ENCODE data around the gene SLC25A19. TPM values are rescaled to one million over a fixed set of nuclear protein-coding genes. Genes with fewer than 3 reads are reported as not detected.

SLC25A19 gene
- polyA plus RNA-seq, 2 donors: 7.8 to 9.3 TPM

GRCh38 chr17:75271233-75271954 lies 17.8 kb downstream of the SLC25A19 start:
- Histone ChIP-seq H3K36me3 (ENCODE audit: control insufficient read depth in 2 of 2, insufficient read depth in 2 of 2, low read length in 1 of 2) (peaks cover 0 to 9% of the 10 kb centered on the region in 2 donors), H3K4me3 (ENCODE audit: low read depth in 1 of 2, low read length in 2 of 2) (peak overlapping the region; percentile 70 to 84), H3K4me1 (ENCODE audit: control insufficient read depth in 2 of 2, insufficient read depth in 2 of 2, low read length in 1 of 2) (peaks cover 0 to 15% of the 10 kb centered on the region in 2 donors), H3K9me3 (ENCODE audit: control insufficient read depth in 2 of 2, insufficient read depth in 1 of 2, low read depth in 1 of 2, low read length in 1 of 2) (no peaks in the 10 kb centered on the region), H3K27ac (ENCODE audit: low read depth in 2 of 2, low read length in 1 of 2) (peak overlapping the region; percentile 68 to 95), H3K27me3 (ENCODE audit: control insufficient read depth in 1 of 2, insufficient read depth in 2 of 2, low read length in 2 of 2) (no peaks in the 10 kb centered on the region)
- 0% methylated on average over 55 to 74 of the region's 74 CpGs for WGBS, 2 donors

- WGBS, 2 donors: 1% methylated on average over 22 to 39 of the region's 39 CpGs
- H3K4me1 ChIP-seq (ENCODE audit: control insufficient read depth in 2 of 2, insufficient read depth in 2 of 2, low read length in 1 of 2): peaks cover 0 to 15% of the 10 kb centered on the region in 2 donors
These were observed 18.3 kb downstream of the SLC25A19 start, which contains the start of gene MIF4GD for GRCh38 chr17:75270966-75271232. Gene MIF4GD (minus strand): TSS chr17:75271231. CDS start chr17:75270195, 1,036 bp downstream.

GRCh38 chr17:75270218-75270965 lies 18.8 kb downstream of the SLC25A19 start:
- peaks cover 0 to 15% of the 10 kb centered on the region in 2 donors for H3K4me1 ChIP-seq (ENCODE audit: control insufficient read depth in 2 of 2, insufficient read depth in 2 of 2, low read length in 1 of 2)
- peak overlapping the region; percentile 70 to 84 for H3K4me3 ChIP-seq (ENCODE audit: low read depth in 1 of 2, low read length in 2 of 2)
- 1% methylated on average over 46 to 47 of the region's 47 CpGs for WGBS, 2 donors
- peaks cover 5 to 18% of the 10 kb centered on the region in 2 donors for H3K36me3 ChIP-seq (ENCODE audit: control insufficient read depth in 2 of 2, insufficient read depth in 2 of 2, low read length in 1 of 2)
- peak overlapping the region; percentile 93 to 95 for H3K27ac ChIP-seq (ENCODE audit: low read depth in 2 of 2, low read length in 1 of 2)
- no peaks in the 10 kb centered on the region for H3K27me3 ChIP-seq (ENCODE audit: control insufficient read depth in 1 of 2, insufficient read depth in 2 of 2, low read length in 2 of 2)
- no peaks in the 10 kb centered on the region for H3K9me3 ChIP-seq (ENCODE audit: control insufficient read depth in 2 of 2, insufficient read depth in 1 of 2, low read depth in 1 of 2, low read length in 1 of 2)

More at GRCh38 chr17:75270966-75271232, 18.3 kb downstream of the SLC25A19 start, which contains the start of gene MIF4GD:
- Histone ChIP-seq H3K4me3 (ENCODE audit: low read depth in 1 of 2, low read length in 2 of 2) (peak within 1 kb of the TSS; percentile 70 to 84), H3K27ac (ENCODE audit: low read depth in 2 of 2, low read length in 1 of 2) (peak within 1 kb of the TSS; percentile 93 to 95), H3K27me3 (ENCODE audit: control insufficient read depth in 1 of 2, insufficient read depth in 2 of 2, low read length in 2 of 2) (no peaks in the 10 kb centered on the region), H3K36me3 (ENCODE audit: control insufficient read depth in 2 of 2, insufficient read depth in 2 of 2, low read length in 1 of 2) (peaks cover 0 to 13% of the 10 kb centered on the region in 2 donors), H3K9me3 (ENCODE audit: control insufficient read depth in 2 of 2, insufficient read depth in 1 of 2, low read depth in 1 of 2, low read length in 1 of 2) (no peaks in the 10 kb centered on the region)

- H3K27ac ChIP-seq (ENCODE audit: low read depth in 2 of 2, low read length in 1 of 2): peak overlapping the region; percentile 93 to 95
- peak overlapping the region; percentile 70 to 84 for H3K4me3 ChIP-seq (ENCODE audit: low read depth in 1 of 2, low read length in 2 of 2)
- 18 to 19% methylated on average over 6 of the region's 6 CpGs for WGBS, 2 donors
- peaks cover 0 to 15% of the 10 kb centered on the region in 2 donors for H3K4me1 ChIP-seq (ENCODE audit: control insufficient read depth in 2 of 2, insufficient read depth in 2 of 2, low read length in 1 of 2)
- H3K27me3 ChIP-seq (ENCODE audit: control insufficient read depth in 1 of 2, insufficient read depth in 2 of 2, low read length in 2 of 2): no peaks in the 10 kb centered on the region
- no peaks in the 10 kb centered on the region for H3K9me3 ChIP-seq (ENCODE audit: control insufficient read depth in 2 of 2, insufficient read depth in 1 of 2, low read depth in 1 of 2, low read length in 1 of 2)
- H3K36me3 ChIP-seq (ENCODE audit: control insufficient read depth in 2 of 2, insufficient read depth in 2 of 2, low read length in 1 of 2): peaks cover 7 to 19% of the 10 kb centered on the region in 2 donors
These were observed 19.4 kb downstream of the SLC25A19 start for GRCh38 chr17:75269844-75270217.

GRCh38 chr17:75267411-75268232 lies 21.6 kb downstream of the SLC25A19 start:
- no peak overlapping the region for H3K4me3 ChIP-seq (ENCODE audit: low read depth in 1 of 2, low read length in 2 of 2)
- peak overlapping the region in 1 of 2 donors; percentile 6 for H3K27ac ChIP-seq (ENCODE audit: low read depth in 2 of 2, low read length in 1 of 2)
- 48 to 51% methylated on average over 14 of the region's 14 CpGs for WGBS, 2 donors
- peaks cover 7 to 24% of the 10 kb centered on the region in 2 donors for H3K36me3 ChIP-seq (ENCODE audit: control insufficient read depth in 2 of 2, insufficient read depth in 2 of 2, low read length in 1 of 2)
- peaks cover under 1 to 11% of the 10 kb centered on the region in 2 donors for H3K4me1 ChIP-seq (ENCODE audit: control insufficient read depth in 2 of 2, insufficient read depth in 2 of 2, low read length in 1 of 2)
- no peaks in the 10 kb centered on the region for H3K27me3 ChIP-seq (ENCODE audit: control insufficient read depth in 1 of 2, insufficient read depth in 2 of 2, low read length in 2 of 2)
- no peaks in the 10 kb centered on the region for H3K9me3 ChIP-seq (ENCODE audit: control insufficient read depth in 2 of 2, insufficient read depth in 1 of 2, low read depth in 1 of 2, low read length in 1 of 2)

GRCh38 chr17:75267153-75267410 lies 22.2 kb downstream of the SLC25A19 start:
- no peak overlapping the region for H3K4me3 ChIP-seq (ENCODE audit: low read depth in 1 of 2, low read length in 2 of 2)
- H3K9me3 ChIP-seq (ENCODE audit: control insufficient read depth in 2 of 2, insufficient read depth in 1 of 2, low read depth in 1 of 2, low read length in 1 of 2): no peaks in the 10 kb centered on the region
- peaks cover 5 to 6% of the 10 kb centered on the region in 2 donors for H3K4me1 ChIP-seq (ENCODE audit: control insufficient read depth in 2 of 2, insufficient read depth in 2 of 2, low read length in 1 of 2)
- H3K27me3 ChIP-seq (ENCODE audit: control insufficient read depth in 1 of 2, insufficient read depth in 2 of 2, low read length in 2 of 2): no peaks in the 10 kb centered on the region
- H3K27ac ChIP-seq (ENCODE audit: low read depth in 2 of 2, low read length in 1 of 2): no peak overlapping the region
- 28 to 53% methylated on average over 2 of the region's 2 CpGs for WGBS, 2 donors
- peaks cover 7 to 24% of the 10 kb centered on the region in 2 donors for H3K36me3 ChIP-seq (ENCODE audit: control insufficient read depth in 2 of 2, insufficient read depth in 2 of 2, low read length in 1 of 2)

GRCh38 chr17:75266316-75267152 lies 22.7 kb downstream of the SLC25A19 start:
- H3K4me3 ChIP-seq (ENCODE audit: low read depth in 1 of 2, low read length in 2 of 2): no peak overlapping the region
- 79 to 82% methylated on average over 13 of the region's 13 CpGs for WGBS, 2 donors
- no peaks in the 10 kb centered on the region for H3K27me3 ChIP-seq (ENCODE audit: control insufficient read depth in 1 of 2, insufficient read depth in 2 of 2, low read length in 2 of 2)
- no peaks in the 10 kb centered on the region for H3K9me3 ChIP-seq (ENCODE audit: control insufficient read depth in 2 of 2, insufficient read depth in 1 of 2, low read depth in 1 of 2, low read length in 1 of 2)
- peaks cover 5 to 6% of the 10 kb centered on the region in 2 donors for H3K4me1 ChIP-seq (ENCODE audit: control insufficient read depth in 2 of 2, insufficient read depth in 2 of 2, low read length in 1 of 2)
- no peak overlapping the region for H3K27ac ChIP-seq (ENCODE audit: low read depth in 2 of 2, low read length in 1 of 2)
- peaks cover 7 to 24% of the 10 kb centered on the region in 2 donors for H3K36me3 ChIP-seq (ENCODE audit: control insufficient read depth in 2 of 2, insufficient read depth in 2 of 2, low read length in 1 of 2)

GRCh38 chr17:75265614-75266315 lies 23.5 kb downstream of the SLC25A19 start:
- Histone ChIP-seq H3K36me3 (ENCODE audit: control insufficient read depth in 2 of 2, insufficient read depth in 2 of 2, low read length in 1 of 2) (peaks cover 7 to 24% of the 10 kb centered on the region in 2 donors), H3K27ac (ENCODE audit: low read depth in 2 of 2, low read length in 1 of 2) (no peak overlapping the region), H3K4me1 (ENCODE audit: control insufficient read depth in 2 of 2, insufficient read depth in 2 of 2, low read length in 1 of 2) (peaks cover 5 to 6% of the 10 kb centered on the region in 2 donors), H3K4me3 (ENCODE audit: low read depth in 1 of 2, low read length in 2 of 2) (no peak overlapping the region), H3K27me3 (ENCODE audit: control insufficient read depth in 1 of 2, insufficient read depth in 2 of 2, low read length in 2 of 2) (no peaks in the 10 kb centered on the region), H3K9me3 (ENCODE audit: control insufficient read depth in 2 of 2, insufficient read depth in 1 of 2, low read depth in 1 of 2, low read length in 1 of 2) (no peaks in the 10 kb centered on the region)
- WGBS, 2 donors: 83 to 90% methylated on average over 17 of the region's 17 CpGs
